Renal cortex interstitium (tissue), 11 donors: Measurements from ENCODE around the gene RNASE7. TPM values are rescaled to one million over a fixed set of nuclear protein-coding genes. Genes with fewer than 3 reads are reported as not detected.

Experiments
- DNase-seq, 11 donors: peaks; one replicate each; pipeline ENCODE4 v3.0.0-alpha.2; 2013; ENCODE audit warnings: low read depth in 9 of 11, low spot score in 4 of 11; ENCODE audit errors: extremely low read depth in 1 of 11
- polyA plus RNA-seq, 3 donors: library from polyadenylated mRNA; unstranded; fragments of 120-200 nt; gene quantifications; one replicate each; pipeline ENCODE4 v1.2.1, GENCODE V29; 2013; ENCODE audit not compliant: insufficient read length in 3 of 3

RNASE7 gene
- polyA plus RNA-seq, 3 donors, result 0.40 to 0.79 (median 0.42) TPM

GRCh38 chr14:21059842-21060613 lies 17.9 kb downstream of the RNASE7 start:
- DNase-seq, result no peak

GRCh38 chr14:21060614-21061346 lies 18.6 kb downstream of the RNASE7 start:
- DNase-seq, result no peak

- DNase-seq, result no peak
These were observed 19.1 kb downstream of the RNASE7 start for GRCh38 chr14:21061347-21061668.

- DNase-seq, result no peak
These were observed 21.3 kb downstream of the RNASE7 start for GRCh38 chr14:21063479-21063878.

- DNase-seq, result no peak
These were observed 24.8 kb downstream of the RNASE7 start for GRCh38 chr14:21066882-21067502.

GRCh38 chr14:21068521-21069387 lies 26.6 kb downstream of the RNASE7 start:
- DNase-seq, result peak in 9 of 11 donors; percentile 44 to 72 (median 63)

GRCh38 chr14:21069388-21070082 lies 27.4 kb downstream of the RNASE7 start:
- DNase-seq, result peak in 7 of 11 donors; percentile 37 to 51 (median 40)

- DNase-seq, result peak in 8 of 11 donors; percentile 44 to 66 (median 58)
These were observed 28.0 kb downstream of the RNASE7 start, which contains the start of gene ARHGEF40 for GRCh38 chr14:21070083-21070609. ARHGEF40 (plus strand) TSS chr14:21070304; CDS start chr14:21070397, 93 bp downstream.

GRCh38 chr14:21070610-21071224 lies 28.6 kb downstream of the RNASE7 start:
- peak in 7 of 11 donors; percentile 45 to 67 (median 62) for DNase-seq

GRCh38 chr14:21071225-21072030 lies 29.3 kb downstream of the RNASE7 start:
- peak in 10 of 11 donors; percentile 80 to 91 (median 88) for DNase-seq

- peak in 3 of 11 donors; percentile 26 to 37 (median 29) for DNase-seq
These were observed 29.9 kb downstream of the RNASE7 start for GRCh38 chr14:21072031-21072473.

GRCh38 chr14:21072781-21073339 lies 30.7 kb downstream of the RNASE7 start:
- DNase-seq, result no peak

- no peak for DNase-seq
These were observed 31.8 kb downstream of the RNASE7 start for GRCh38 chr14:21073921-21074320.

- DNase-seq, result no peak
These were observed 32.5 kb downstream of the RNASE7 start for GRCh38 chr14:21074398-21075272.

- DNase-seq, result no peak
These were observed 33.7 kb downstream of the RNASE7 start for GRCh38 chr14:21075719-21076437.
